GM10847 (cell line): Measurements from ENCODE around the gene GNA15.

Source experiments
- POLR2A ChIP-seq: IDR thresholded peaks from 2 replicates; pipeline ENCODE4 v1.6.1; 2011; ENCODE audit not compliant: insufficient read length; ENCODE audit errors: extremely low read depth

Gene GNA15

DNA sequence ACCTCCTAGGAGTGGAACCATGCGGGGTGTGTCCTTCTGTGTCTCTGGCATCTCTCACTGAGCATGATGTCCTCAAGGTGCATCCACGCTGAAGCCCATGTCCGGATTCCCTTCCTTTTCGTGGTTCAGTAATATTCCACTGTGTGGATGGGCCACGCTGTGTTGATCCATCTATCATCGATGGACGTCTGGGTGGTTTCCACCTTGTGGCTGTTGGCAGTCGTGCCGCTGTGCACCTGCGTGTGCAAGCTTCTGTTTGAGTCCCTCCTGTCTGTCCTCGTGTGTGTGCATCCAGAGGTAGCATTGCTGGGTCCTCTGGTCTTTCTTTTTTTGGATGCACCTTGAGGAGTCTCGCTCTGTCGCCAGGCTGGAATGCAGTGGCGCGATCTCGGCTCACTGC is 11.2 kb upstream of the GNA15 start:
- TF ChIP-seq POLR2A, result no peak

DNA sequence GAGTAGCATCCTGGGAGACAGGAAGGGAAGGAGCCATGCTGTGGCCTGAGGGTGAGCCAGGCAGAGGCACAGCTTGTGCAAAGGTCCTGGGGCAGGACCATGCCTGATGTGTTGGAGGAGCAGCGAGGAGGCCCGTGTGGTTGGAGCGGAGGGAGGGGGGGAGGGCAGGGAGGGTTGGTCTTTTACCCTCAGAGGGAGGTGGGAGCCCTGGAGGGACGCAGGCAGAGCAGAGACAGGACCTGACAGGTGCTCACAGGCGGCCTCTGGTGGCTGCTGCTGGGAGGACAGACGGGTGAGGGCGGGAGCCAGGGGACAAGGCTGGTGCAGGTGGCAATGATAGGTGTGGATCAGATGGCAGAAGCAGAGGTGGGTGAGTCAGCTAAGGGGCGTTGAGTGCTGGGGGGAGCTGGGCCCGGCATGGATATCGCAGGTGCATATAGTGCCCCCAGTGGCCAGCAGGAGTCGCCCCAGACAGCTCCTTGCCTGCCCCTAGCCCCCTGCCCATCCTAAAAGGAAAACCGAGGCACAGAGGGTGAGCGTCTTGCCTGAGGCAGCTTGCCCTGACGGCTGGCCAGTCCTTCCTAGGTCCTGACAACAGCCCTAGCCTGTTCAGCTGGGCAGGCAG is 9.8 kb upstream of the GNA15 start:
- TF ChIP-seq POLR2A, result no peak

DNA sequence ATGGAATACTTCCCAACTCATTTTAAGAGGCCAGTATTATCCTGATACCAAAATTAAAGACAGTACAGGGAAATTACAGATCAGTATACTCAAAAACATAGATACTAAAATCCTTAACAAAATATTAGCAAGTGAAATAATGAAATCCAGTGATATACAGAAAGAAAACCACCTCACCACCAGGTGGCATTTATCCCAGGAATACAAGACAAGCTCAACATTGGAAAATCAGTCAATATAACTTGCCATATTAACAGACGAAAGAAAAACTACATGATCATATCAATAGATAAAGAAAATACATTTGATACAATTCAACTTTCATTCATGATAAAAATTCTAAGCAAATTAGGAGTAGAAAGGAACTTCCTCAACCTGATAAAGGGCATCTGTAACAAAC is 6.7 kb upstream of the GNA15 start:
- no peak for TF ChIP-seq POLR2A

DNA sequence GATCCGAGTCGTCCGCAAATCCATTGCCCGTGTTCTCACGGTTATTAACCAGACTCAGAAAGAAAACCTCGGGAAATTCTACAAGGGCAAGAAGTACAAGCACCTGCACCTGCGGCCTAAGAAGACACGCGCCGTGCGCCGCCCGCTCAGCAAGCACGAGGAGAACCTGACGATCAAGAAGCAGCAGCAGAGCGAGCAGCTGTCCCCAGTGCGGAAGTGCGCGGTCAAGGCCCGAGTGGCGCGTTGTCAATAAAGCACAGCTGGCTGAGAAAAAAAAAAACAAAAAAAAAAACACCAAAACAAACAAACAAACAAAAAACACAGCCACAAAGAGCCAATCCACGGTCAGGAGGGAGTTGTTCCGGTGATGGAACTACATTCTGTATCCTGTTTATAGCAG is 4.7 kb upstream of the GNA15 start:
- no peak for TF ChIP-seq POLR2A

DNA sequence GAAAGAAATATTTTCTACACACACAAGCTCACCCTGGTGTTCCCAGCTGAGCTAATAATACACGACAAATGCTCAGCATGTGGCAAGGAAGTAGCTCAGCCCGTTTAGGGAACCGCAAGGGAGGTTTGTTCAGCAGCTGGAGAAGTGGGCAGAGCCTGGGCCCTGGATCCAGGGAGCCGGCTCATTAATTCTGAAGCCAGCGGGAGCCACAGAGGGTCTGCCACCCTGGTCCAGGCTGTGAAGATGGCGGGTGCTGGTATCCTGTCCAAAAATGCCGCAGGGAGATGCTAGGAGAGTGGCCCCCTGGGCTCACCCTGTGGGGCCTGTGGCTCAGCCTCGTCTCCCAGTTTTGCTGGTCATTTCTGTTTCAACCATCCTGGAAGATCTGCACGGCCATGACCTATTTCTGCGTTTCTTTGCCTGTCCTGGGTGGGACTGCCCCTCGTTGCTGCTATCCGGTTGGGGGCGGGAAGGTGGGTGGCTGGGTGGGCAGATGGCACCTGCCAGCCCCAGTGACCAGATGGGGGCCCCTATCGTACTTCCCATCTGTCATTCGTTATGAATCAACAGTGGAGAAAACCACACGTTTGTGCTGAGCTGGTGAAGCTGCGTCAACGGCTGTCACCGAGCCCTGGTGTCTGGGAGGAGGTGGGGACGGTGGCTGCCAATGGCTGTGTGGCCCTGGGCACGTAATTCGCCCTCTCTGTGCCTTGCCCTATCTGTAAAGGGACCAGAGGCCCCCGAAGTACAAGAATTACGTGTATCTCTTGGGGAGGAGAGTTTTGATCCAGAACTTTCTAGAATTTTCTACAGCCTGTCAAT is 2.7 kb upstream of the GNA15 start:
- TF ChIP-seq POLR2A, result peak; percentile 17

DNA sequence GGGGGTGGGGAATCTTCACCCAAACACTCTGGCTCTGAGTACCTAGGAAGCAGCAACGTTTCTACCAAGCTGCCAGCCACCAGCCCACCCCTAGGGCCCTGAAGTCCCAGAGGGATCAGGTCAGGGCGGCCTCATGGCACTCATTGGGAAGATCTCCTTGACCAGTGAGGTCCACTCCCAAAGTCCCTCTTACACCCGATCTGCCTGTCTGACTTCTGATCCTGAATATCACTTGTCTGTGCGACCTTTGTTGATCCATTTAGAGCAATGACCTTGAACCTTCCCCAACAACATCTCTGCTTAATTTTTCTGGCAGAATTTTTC is 2.1 kb upstream of the GNA15 start:
- no peak for TF ChIP-seq POLR2A

DNA sequence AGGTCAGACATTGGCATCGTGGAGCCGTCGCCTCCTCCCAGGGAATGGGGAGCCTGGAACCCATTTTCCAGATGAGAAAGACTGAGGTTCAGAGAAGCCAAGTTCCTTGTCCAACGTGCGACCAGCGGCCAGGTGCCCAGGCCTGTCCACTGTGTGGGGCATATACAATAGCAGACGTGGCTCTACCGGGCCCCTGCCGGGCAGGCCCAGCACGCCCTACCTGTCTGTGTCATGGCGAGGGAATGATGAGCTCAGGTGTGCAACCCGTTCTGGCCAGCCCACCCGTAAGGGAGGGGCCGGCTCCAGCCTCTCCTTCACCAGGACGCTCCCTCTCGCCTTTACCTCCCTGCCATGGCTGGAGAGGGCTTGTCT is 837 bp downstream of the GNA15 start:
- no peak for TF ChIP-seq POLR2A

DNA sequence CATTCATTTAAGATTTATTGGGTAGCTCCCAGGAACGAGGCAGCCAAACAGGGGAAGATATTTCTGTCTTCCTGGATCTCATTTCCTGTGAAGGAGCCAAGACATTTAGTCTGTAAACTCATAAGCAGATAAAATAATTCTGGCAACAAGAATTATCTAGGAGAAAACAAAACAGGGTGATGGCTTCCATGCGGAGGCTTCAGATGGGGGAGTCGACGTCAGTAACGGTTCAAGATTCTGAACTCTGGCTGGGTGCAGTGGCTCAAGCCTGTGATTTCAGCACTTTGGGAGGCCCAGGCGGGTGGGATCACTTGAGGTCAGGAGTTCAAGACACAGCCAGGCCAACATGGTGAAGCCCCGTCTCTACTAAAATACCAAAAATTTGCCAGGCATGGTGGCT is 1.3 kb downstream of the GNA15 start:
- no peak for TF ChIP-seq POLR2A

DNA sequence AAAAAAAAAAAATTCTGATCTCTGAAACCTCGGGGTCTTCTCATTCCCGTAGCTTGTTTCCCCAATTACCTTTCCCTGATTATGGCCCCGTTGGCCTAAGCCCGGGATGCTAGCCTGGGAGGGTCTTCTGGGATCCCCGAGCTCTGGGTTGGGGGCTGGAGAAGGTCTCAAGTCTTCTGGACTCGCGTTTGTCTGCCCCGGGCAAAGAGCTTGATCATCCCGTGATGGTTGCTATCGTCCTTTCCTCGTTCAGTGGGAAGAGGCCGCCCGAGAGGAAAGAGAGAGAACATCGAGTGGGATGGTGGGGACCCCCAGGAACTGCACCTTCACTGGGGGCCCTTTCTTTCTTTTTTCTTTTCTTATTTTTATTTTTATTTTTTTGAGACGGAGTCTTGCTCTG is 2.4 kb downstream of the GNA15 start:
- TF ChIP-seq POLR2A, result no peak

DNA sequence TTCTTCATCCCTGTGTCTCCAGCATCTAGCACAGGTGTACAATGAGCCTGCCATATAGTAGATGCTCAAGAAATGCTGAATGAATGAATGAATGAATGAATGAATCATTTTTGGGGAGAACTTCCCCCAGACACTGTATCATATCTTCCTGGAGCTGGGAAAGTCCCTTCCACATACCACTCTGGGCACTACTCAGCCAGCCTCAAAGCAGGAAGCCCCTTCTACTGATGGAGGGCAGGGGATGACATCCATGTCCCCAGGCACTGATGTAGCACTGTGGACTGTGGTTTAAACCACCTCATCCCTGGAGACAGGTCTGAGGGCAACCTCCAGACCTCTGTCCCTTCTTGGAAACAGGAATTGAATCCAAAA is 4.8 kb downstream of the GNA15 start:
- TF ChIP-seq POLR2A, result no peak

DNA sequence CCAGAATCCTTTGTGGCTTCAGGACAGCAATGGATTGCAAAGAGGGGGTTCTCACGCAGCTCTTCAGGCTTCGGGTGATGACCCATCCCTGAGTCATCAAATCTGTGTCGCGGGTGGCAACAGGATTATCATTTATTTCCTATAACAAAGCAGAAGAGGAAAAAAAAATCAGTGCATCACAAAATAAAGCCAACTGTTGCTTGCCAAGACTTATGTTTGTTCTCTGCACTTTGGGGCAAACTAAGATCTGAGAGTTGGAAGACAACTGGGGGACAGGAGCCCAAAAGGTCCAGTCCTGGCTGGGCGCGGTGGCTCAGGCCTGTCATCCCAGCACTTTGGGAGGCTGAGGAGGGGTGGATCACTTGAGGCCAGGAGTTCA is 6.4 kb downstream of the GNA15 start:
- no peak for TF ChIP-seq POLR2A

DNA sequence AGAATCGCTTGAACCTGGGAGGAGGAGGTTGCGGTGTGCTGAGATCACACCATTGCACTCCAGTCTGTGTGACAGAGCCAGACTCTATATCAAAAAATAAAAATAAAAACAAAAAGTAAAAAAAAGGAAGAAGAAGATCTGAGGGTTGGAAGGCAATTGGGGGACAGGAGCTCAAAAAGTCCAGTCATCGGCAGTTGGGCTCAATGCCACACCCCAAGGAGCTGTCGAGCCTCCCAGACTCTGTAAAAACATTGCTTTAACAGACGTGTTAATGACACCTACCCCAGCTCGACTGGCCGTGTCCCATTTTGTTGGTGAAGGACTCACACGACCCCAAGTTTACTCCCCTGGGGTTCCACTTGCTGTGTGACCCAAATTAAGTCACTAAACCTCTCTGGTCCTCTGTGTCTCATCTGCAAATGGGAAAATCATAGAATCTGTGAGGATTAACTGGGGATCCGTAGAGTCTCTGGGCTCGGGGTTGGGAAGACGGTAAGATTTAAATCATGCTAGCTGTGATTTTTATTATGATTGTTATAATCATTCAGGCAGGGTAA is 7.0 kb downstream of the GNA15 start:
- TF ChIP-seq POLR2A, result no peak

DNA sequence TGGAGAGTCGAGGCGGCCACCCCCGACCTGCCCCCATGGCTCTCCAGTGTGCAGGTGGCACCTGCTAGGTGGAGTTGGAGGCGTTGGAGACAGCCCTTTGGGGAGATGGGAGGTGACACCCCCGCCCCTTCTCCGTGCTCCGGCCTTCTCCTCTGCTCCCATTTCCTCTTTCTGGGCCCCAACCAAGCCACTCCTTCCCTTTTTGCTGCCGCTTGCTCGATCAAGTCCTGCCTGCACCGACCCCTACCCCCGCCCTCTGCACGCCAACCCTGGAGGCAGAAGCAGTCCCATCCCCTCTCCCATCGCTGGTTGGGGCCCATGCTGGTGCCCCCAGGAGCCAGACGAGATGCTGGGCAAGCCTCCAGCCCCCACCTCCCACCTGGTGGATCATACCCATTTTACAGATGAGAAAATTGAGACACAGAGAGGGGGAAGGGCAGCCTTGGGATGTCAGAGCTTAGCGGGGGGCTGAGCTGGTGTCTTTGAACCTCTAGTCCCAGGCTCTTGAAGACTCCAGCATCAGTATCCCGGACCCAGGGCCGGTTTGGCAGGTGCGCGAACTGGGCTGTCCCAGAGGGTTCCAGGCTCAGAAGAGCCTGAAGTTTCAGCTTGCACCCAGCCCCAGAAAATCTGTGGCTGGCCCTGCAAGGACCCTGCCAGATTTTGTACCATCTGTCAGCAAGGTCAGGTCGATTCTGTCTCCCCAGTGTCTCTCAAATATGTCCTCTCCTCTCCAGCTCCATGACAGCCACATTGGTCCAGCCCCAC is 10.3 kb downstream of the GNA15 start:
- no peak for TF ChIP-seq POLR2A

DNA sequence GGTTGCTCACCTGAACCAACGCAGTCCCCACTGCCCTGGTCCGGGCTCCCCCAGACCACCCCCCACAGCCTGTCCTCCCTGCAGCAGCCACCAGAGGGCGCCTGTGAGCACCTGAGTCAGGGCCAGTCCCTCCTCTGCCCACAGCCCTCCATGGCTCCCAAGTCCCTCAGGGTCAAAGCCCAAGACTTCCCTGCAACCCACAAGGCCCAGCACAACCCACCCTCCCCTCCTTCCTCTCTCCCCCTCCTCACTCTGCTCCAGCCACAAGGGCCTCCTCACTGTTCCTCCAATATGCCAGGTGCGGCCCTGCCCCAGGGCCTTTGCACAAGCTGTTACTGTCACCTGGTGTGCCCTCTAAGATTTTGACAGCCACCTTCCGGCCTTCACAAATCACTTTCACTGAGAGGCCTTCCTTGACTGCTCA is 10.9 kb downstream of the GNA15 start:
- TF ChIP-seq POLR2A, result no peak

DNA sequence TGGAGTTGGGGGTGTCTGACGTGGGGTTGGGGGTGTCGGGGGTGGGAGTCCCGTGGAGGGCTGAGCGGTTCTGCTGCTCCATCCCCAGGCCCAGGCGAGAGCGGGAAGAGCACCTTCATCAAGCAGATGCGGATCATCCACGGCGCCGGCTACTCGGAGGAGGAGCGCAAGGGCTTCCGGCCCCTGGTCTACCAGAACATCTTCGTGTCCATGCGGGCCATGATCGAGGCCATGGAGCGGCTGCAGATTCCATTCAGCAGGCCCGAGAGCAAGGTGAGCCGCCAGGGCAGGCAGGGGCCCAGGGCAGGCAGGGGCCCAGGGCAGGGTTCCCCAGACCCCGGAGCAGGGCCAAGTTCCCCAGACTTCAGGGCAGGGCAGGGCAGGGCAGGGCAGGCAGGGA is 12.7 kb downstream of the GNA15 start:
- TF ChIP-seq POLR2A, result no peak

DNA sequence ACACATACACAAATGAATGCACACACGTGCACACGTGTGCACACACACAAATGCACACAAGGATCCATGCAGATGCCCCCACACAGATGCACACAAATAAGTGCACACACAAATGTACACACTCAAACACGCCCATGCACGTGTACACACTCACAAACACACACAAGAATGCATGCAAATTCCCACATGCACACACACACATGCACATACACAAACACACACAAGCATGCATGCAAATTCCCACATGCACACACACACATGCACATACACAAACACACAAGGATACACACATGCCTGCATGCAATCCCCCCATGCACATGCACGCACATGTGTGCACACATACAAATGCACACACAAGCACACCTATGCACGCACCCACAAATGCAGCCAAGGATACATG is 13.3 kb downstream of the GNA15 start:
- TF ChIP-seq POLR2A, result no peak
